Measurements from ENCODE around the gene VPS8.
A peak's percentile ranks its signal among the peaks of the same experiment; 100 is the strongest.

VPS8 gene

GRCh38 chr3:184811999-184812661, at the start of gene VPS8:
VPS8 (plus strand) TSS chr3:184812166; CDS start chr3:184824633, 12,467 bp downstream.
- FAIRE-seq: peak; percentile 93
- DNase-seq (ENCODE audit: insufficient read length, low spot score): peak; percentile 85

- DNase-seq (ENCODE audit: insufficient read length, low spot score): no peak
- FAIRE-seq: no peak
These were observed 47.8 kb upstream of the VPS8 start for GRCh38 chr3:184764191-184764590.

GRCh38 chr3:184765047-184765729, 46.8 kb upstream of the VPS8 start:
- no peak for FAIRE-seq
- DNase-seq (ENCODE audit: insufficient read length, low spot score): no peak

- DNase-seq (ENCODE audit: insufficient read length, low spot score) (peak; percentile 27), FAIRE-seq (no peak)
These were observed 46.3 kb upstream of the VPS8 start for GRCh38 chr3:184765730-184766074.

GRCh38 chr3:184766555-184767261, 45.3 kb upstream of the VPS8 start:
- no peak for FAIRE-seq
- no peak for DNase-seq (ENCODE audit: insufficient read length, low spot score)

GRCh38 chr3:184767377-184767776, 44.6 kb upstream of the VPS8 start:
- FAIRE-seq: no peak
- no peak for DNase-seq (ENCODE audit: insufficient read length, low spot score)

GRCh38 chr3:184769382-184770170, 42.4 kb upstream of the VPS8 start:
- DNase-seq (ENCODE audit: insufficient read length, low spot score) (no peak), FAIRE-seq (no peak)

GRCh38 chr3:184770541-184770940, 41.4 kb upstream of the VPS8 start:
- no peak for DNase-seq (ENCODE audit: insufficient read length, low spot score)

GRCh38 chr3:184771301-184772127, 40.5 kb upstream of the VPS8 start:
- FAIRE-seq: no peak
- DNase-seq (ENCODE audit: insufficient read length, low spot score): no peak

More at GRCh38 chr3:184770541-184770940, 41.4 kb upstream of the VPS8 start:
- no peak for FAIRE-seq

GRCh38 chr3:184772667-184773272, 39.2 kb upstream of the VPS8 start:
- DNase-seq (ENCODE audit: insufficient read length, low spot score) (no peak), FAIRE-seq (no peak)

- FAIRE-seq (no peak), DNase-seq (ENCODE audit: insufficient read length, low spot score) (no peak)
These were observed 38.4 kb upstream of the VPS8 start for GRCh38 chr3:184773283-184774186.

- DNase-seq (ENCODE audit: insufficient read length, low spot score) (no peak), FAIRE-seq (no peak)
These were observed 35.0 kb upstream of the VPS8 start for GRCh38 chr3:184776916-184777315.

GRCh38 chr3:184777566-184778356, 34.2 kb upstream of the VPS8 start:
- FAIRE-seq (peak; percentile 82), DNase-seq (ENCODE audit: insufficient read length, low spot score) (peak; percentile 90)

GRCh38 chr3:184778426-184779332, 33.3 kb upstream of the VPS8 start:
- DNase-seq (ENCODE audit: insufficient read length, low spot score) (no peak), FAIRE-seq (no peak)

- DNase-seq (ENCODE audit: insufficient read length, low spot score): no peak
- FAIRE-seq: no peak
These were observed 30.9 kb upstream of the VPS8 start for GRCh38 chr3:184780981-184781515.

GRCh38 chr3:184781801-184782200, 30.2 kb upstream of the VPS8 start:
- FAIRE-seq (no peak), DNase-seq (ENCODE audit: insufficient read length, low spot score) (no peak)

- no peak for DNase-seq (ENCODE audit: insufficient read length, low spot score)
These were observed 28.6 kb upstream of the VPS8 start for GRCh38 chr3:184783319-184783718.

More at GRCh38 chr3:184783319-184783718, 28.6 kb upstream of the VPS8 start:
- no peak for FAIRE-seq

All from GM19239 (cell line).